Stimulated activated CD4-positive, alpha-beta T cell treated with anti-CD3 and anti-CD28 coated beads, TNF-alpha, amount 100 ng/mL, for 48 hours (primary cell): ENCODE measurements around the gene DDTL.

Experiments used
- DNase-seq, 3 donors: peaks; one replicate each; pipeline ENCODE4 v3.0.0-alpha.2; 2020; ENCODE audit warnings: low read depth in 3 of 3

DDTL gene

DNA sequence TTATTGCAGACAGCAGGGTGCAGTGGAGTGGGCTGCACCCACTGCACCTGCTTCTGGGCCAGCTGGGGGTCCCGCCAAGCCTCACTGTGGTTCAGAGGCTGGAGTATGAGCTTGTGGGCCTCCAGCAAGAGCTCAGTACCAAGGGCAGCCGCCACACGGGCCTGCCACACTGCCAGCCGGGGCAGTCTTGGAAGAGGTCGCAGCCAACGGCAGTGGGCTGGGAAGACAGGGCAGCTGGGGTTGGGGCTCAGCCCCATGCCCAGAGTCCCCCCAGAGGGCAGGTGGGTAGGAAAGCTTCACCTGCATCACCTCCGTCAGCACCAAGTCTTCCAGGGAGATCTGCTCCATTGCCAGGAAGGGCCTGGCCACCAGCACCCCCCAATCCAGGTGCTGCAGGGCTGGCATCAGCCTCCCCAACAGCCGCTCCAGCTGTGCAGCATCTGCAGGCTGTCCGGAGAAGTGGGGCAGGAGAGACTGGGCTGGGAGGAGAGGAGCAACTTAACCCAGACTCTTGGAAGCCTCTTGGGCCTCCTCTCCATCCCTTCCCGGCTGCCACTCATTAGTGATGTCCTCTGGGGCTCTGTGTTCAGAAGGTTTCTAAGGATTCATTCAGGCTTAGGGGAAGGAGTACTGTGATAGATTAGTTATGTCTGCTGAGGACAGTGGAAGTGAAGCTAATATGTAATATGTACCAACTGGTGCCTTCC is 39.7 kb downstream of the DDTL start:
- no peak for DNase-seq

DNA sequence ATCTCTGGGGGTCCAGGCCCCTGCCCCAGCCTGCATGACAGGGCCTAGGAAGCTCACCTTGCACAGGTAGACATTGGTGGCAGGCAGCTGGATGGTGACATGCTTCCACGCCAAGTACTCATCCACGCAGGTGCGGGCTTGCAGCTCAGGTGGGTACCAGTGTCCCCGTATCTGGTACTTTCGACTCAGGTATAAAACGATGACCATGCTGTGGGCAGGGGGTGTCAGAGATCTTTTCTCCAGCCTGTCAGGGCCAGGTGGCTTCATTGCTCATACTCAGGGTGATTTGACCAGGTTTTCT is 40.2 kb downstream of the DDTL start:
- no peak for DNase-seq

DNA sequence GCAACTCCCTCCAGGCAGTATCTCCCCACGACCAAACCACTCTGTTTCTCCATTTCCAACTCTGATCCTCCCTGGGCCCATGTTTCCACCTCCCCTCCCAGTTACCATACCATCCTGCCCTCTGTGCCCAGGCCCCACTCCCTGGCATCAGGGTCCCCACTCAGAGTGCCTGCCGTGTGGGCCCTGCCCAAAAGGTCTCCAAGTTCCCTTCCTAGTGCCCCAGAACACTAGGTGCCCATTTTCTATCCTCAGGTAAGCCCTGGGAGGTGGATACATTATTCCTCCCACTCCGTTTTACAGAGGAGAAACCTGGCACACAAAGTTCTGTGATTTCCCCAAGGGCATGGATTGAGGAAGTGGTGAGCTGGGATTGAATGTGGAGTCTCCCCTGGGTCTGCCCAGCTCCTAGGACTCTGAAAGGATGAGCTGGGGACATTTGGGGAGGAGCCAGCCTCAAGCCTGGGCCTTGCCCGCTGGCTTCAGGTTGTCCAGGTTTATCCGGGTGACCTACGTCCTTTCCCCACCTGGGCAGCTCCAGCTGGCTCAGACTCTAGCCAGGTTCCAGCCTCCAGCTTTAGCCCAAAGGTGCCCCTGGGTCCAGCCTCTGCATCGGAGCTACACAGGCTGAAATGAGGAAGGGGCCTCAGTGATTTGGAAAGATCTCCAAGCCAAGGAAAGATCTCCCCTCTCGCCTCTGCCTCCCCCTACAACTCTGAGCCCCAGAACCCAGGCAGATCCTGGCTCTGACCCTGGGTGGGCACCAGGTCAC is 40.7 kb downstream of the DDTL start:
- no peak for DNase-seq

DNA sequence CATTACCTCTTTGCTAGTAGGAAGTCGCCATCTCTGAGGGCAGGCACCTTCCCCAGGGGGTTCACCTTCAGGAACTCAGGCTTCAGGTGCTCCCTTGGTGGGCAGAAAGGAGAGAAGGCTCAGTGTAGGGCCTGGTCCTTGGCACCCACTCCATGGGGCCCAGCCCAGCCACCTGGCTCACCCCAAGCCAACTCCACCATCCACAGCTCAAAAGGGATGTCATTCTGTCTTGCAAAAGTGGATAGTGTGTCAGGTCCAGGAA is 41.3 kb downstream of the DDTL start:
- DNase-seq = no peak

DNA sequence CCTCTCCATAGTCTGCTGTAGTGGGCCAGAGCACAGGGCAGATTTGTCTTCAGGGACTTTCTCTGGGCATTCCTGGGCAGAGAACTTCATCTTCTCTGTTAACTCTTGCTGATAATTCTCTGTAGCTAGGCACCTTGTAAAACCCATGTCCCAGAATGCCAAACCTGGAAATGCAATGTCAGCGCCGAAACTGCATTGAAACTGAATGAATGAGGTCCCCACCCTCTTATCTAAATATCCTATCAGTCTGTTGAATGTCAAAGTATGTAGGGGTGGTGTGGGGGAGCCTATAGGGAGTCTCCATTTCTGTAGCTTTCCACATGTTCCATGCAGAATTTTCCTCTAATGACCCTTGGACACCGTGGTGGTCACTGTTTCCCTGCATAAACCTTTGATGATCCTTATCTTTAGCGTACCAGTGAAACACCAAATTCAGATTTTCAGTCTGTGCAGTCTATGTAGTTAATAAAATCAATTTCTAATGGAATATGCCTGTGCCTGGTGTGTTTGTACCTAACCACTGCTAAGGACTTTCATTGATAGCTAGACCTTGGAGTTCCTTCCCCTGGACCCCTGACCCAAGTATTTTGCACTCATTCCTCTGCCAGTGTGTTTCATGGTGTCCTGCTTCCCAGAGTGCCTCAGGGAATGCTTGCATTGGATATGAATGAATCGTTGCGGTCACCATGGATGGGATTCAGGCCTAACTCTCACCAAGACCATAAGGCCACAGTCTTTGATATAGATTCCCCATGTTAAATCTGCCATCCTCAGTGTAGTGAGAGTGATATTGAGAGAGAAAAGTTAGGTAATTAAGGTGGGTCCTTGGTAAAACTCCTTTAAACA is 41.9 kb downstream of the DDTL start:
- DNase-seq = no peak

DNA sequence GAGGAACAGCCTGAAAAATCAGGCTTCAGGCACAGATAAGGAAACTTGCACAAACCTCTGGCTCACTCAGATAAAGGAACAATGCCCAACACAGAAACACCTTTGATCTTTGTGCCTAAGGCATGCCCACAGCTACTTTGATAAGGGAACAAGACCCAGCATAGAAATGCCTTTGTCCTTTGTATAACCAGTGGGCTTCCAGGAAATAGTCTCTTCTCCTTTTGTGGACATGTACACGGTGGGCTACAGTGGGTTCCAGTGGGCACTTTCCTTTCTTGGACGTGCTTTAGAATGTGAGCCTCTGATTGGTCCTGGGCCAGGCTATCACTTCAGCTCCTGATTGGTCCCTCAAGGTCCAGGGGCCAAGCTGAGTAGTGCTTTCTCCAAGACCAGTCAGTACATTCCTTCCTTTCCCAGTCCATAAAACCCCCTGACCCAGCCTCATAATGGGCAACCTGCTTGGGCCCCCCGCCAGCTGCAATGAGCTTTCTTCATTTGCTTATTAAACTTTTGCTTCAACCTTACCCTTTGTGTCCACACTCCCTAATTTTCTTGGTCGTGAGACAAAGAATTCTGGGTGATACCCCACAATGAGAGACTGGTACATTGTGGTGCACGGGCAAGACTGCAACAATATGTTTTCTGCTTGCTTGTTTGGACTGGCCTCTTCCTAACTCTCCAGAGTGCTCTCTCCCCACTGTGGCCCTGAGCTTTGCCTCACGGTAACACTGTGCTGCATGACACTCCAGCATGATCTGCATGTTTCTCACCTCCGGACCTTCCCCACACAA is 42.7 kb downstream of the DDTL start:
- no peak for DNase-seq

DNA sequence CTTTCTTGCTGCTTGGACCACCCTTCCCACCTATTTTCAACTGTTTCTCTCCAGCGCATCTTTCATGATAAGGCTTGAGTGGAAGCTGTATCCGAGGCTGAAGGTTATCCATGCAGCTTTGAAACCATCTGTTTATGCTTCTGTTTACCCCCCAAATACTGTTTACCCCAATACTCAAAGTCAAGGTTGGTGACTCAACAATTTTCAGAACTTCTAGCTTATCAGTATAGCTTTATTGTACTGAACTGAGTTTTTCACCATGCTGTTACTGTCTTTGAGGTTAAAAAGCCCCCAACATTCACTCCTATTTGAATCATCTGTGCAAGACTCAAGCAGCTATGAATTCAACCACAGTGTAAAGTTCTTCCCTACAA is 43.3 kb downstream of the DDTL start:
- no peak for DNase-seq

DNA sequence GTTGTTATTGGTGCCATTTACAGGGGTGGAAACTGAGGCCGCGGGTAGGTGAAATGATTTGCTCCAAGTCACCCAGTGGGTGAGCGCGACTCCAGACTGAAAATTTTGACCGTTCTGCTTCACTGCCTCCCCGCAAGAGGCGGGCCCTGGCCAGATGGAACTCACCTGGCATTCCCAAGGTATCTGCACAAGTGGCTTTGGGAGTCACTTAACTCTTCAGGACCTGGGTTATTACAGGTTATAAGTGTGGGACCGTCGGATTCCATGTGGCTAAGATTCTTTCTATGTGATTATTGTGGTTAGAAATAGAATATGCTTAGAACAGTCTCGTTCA is 45.0 kb downstream of the DDTL start:
- no peak for DNase-seq

DNA sequence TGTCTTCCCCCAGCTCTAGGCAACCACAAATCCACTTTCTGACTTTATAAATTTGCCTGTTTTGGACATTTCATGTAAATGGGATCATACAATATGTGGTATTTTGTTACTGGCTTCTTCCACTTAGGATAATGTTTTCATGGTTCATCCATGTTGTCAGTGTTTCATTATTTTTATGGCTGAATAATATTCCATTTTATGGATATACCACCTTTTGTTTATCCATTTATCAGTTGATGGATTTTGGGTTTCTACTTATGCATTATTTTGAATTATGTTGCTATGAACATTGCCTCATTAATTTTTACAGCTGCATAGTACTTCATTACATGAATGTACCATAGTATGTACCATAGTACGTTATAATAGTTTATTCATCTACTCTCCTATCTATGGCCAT is 49.5 kb downstream of the DDTL start:
- no peak for DNase-seq

DNA sequence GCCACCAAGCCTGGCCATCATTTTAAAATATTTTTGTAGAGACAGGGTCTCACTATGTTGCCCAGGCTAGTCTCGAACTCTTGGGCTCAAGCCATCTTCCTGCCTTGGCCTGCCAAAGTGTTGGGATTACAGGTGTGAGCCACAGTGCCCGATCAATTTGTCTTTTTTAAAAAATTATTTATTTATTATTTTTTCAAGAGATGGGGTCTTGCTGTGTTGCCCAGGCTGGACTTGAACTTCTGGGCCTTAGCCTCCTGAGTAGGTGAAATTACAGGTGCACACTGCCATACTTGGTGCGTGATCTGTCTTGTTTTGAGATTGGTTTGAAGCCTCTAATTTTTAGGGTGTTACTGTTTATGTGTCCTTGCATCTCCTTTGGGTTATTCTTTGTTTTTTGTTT is 54.6 kb downstream of the DDTL start:
- no peak for DNase-seq
